ENCODE results near the gene SP1.
"Not testable (repeated sequence)": the region's sequence is repeated elsewhere in the genome, so short reads cannot be mapped to it uniquely, and the experiment has no call there.

The SP1 gene

GRCh38 chr12:53380104-53380793, at the start of gene SP1:
TSS of gene SP1 (plus strand) at chr12:53380176. CDS start at chr12:53380292, 116 bp downstream.
- peak; percentile 94 for DNase-seq

DNA sequence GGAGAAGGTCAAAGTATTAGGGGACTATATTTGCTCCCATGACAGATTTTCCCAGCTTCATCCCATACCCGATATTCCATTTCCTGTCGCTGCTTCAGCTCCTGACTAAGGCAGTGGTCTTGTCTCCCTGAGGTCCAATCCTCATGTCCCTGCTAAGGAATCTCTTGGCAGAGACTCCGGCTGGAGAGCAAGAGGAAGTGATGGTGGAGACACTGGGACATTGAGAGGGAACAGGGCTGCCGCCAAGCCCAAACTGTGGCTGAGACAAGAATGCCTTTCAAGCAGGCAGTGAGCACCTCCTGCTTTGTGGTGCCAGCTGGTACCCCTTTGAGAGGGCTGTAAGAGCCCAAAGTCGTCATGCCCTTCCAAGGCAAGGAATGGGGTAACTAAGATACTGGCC, 49.3 kb upstream of the SP1 start:
- no peak for DNase-seq

DNA sequence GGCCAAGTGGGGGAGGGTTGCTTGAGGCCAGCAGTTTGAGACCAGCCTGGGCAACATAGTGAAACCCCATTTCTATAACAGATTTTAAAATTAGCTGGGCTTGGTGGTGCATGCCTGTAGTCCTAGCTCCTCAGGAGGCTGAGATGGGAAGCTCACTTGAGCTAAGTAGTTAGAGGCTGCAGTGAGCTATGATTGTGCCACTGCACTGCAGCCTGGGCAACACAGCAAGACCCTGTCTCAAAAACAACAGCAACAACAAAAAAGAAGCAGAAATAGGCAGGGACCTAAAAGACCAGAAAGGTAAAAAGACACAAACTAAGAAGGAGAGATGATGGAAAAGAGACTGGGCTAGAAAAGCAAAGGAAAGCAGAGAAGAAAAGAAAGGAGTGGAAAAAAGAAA, 47.6 kb upstream of the SP1 start:
- not testable (repeated sequence) for DNase-seq

- no peak for DNase-seq
These were observed 47.2 kb upstream of the SP1 start for GRCh38 chr12:53332744-53333143.

DNA sequence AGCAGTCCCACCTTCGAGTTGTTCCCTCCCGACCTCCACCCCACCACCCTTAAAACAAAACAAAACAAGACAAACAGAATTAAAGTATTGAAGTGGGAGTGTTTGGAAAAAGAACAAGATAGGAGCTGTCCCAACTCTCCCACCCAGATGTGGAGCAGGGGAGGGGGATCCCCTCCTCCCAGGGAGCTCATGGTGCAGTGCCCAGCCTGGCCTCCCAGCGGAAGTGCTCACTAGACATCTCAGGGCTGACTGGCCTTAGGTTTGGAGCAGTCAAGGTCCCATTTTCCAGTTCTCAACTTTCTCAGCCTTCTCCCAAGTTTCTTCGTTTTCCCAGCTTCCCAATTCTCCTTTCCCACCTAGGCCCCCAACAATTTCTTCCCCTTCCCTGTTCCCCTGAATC, 46.7 kb upstream of the SP1 start:
- no peak for DNase-seq

DNA sequence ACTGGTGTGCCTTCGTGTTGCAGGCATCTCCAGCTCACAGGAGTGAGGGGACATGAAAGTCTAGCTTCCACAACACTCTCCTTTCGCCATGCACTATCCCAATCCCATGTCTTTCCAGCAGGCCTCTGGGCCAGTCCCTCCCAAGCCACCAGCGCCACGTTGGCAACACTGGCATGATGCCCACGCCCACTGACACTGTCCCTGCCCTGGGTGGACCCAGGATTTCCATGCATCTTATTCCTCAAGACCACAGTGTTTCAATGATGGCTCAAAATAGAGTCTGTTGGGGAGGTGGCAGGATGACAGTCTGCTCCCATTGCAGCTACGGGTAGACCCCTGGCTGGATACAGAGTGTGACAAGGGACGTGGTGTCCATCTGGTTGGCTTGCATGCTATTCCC, 46.1 kb upstream of the SP1 start:
- DNase-seq: no peak

- DNase-seq: no peak
These were observed 45.2 kb upstream of the SP1 start for GRCh38 chr12:53334822-53335221.

GRCh38 chr12:53336181-53336681, 43.7 kb upstream of the SP1 start, which contains the start of gene SP7:
TSS of gene SP7 (minus strand) at chr12:53336354. CDS start at chr12:53335646, 708 bp downstream.
- DNase-seq: no peak

GRCh38 chr12:53338017-53338416, 42.0 kb upstream of the SP1 start:
- no peak for DNase-seq

DNA sequence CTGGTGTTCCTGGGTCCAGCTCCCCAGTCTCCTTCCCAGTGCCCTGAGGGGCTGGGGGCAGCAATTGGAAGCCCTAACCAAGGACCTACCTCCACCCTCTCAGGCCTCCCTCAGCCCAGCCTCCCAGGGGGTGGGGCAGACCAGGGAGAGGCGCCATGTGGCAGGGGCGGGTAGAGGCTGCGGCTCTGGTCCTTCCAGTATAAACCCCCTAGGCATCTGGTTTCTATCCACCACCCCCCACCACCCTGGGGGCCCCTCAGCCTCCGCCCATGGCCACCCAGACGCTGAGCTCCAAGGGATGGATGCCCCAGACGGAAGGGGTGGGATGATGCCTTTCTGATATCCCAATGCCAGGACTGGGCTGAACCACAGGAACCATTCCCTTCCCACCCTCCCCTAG, 41.1 kb upstream of the SP1 start:
- no peak for DNase-seq

DNA sequence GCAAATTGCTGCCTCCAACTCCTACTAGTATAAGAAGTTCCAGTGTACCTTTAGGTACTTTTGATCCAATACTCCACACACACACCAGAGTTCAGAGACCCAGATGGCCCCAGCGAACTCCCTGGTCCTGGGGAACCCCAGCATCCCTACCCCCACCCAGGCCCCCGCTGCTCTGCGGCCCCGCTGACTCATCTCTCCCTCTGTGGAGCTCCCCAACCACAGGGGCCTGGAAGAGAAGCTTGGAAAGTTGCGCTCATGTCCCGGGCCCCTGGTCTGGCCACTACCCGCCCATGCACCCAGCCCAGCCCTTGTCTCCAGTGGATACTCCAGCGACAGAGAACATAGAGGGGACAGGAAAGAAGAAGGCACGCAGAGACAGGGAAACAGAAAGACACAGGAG, 39.6 kb upstream of the SP1 start:
- no peak for DNase-seq

GRCh38 chr12:53343449-53343848, 36.5 kb upstream of the SP1 start:
- DNase-seq: no peak

- DNase-seq: no peak
These were observed 36.0 kb upstream of the SP1 start for GRCh38 chr12:53343969-53344368.

DNA sequence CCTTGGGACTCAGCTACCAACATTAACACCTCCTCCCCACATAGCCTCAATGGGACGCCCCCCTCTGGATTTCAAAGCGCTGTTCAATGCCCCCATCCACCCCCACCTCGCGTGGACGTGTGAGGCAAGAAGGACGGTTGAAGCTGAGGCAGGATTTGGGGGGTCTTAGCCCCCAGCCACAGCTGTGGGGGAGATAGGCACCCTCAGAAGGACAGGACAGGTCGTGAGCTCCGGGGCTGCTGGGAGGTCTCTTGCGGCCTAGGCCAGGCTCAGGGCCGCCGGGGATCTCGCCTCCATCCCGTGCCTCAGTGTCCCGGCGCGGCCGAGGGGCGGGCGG, 35.5 kb upstream of the SP1 start:
- DNase-seq: no peak

DNA sequence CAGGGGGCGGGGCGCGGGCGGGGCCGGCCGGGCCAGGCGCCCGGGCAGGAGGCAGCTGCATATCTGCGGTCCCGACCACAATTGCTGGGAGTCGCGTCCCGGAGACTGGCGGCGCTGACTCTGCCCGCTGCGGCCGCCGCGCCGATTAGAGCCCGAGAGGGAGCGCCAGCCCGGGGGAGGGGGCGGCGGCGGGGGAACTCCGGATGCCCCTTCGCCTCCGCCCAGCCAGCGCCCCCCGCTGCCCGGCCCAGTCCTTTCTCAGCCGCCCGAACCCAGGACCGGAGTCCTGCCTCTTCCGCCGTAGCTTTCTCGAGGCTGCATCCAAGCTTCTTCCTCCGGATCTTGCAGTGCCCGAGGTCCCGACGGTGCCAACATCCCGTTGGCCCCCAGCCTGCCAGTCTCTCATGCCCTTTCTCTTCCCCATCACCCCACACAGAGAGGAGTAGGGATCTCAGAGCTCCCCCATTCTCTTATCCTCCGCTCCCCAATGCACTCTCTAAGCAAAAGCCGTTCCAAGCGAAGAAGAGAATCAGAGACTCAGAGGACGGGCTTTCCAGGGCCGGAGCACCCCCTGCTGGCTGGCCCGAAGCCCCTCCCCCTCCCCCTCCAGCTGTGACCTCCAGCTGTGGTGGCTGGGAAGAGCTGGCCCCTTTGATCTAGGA, 35.0 kb upstream of the SP1 start:
- DNase-seq: peak; percentile 74

DNA sequence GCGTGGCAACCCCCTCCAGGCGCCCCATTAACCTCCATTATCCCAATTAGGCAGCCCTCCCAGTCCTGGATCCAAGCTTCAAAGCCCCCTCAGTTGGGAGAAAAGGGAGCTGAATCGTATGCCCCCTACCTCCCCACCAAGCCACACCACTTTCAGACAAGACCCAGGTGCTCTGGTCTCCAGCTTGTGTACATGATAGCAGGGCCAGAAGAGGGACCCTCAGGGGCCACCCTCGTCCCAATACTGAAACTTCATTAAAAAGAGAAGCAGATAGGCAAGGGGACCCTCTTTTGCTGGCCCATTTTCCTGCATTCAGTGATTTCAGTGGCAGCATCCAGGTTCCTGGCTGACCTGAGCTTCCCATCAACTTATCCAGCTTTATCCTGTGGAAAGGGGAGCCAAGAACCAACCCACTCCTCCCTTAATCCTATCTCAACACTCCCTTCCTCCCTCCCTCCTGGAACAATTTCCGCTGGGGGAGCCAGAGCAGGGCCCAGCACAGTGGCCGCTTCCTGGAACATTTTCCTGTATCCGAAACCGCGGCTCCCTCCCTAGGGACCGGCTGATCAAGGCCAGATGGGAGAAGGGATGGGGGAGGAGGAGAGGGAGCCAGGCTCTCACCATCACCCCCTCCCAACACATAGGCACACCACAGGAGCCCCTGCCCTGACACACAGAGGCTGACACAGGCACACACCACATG, 34.3 kb upstream of the SP1 start:
- DNase-seq: no peak

DNA sequence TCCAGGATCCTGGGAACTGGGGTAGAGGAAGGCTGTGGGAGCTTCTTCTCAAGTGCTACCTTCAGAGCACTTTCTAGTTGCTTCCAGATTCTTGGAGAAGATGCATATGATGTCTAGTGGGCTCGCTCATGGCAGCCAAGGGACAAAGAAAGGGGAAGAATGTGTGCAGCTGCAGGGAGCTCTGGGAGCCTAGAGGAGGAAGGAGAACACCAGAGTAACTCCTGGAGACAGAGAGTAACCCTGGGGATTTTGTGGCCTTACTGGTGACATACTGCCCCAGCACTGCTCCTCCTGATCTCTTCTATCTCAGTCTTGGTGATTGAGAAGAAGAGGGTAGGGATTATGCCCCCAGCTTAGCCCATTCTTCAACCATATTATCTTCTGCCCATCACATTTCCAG, 33.5 kb upstream of the SP1 start:
- DNase-seq: no peak

DNA sequence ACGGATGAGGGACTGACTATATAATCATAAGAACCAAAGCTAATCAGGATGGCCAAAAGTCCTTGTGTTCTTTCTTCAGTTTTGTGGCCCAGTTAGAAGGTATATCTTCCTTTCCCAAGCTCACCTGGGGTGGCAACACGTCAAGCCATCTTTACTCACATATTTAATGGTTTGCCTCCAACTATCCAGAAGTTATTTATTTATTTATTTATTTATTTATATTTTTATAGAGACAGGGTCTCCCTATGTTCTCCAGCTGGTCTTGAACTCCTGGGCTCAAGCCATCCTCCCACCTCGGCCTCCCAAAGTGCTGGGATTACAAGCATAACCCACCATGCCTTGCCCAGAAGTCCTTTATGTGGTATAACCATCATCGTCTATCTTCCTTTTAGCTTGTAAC, 32.1 kb upstream of the SP1 start:
- no peak for DNase-seq

GRCh38 chr12:53352331-53353256, 27.4 kb upstream of the SP1 start:
- peak; percentile 91 for DNase-seq

GRCh38 chr12:53353257-53353655, 26.7 kb upstream of the SP1 start:
- no peak for DNase-seq

DNA sequence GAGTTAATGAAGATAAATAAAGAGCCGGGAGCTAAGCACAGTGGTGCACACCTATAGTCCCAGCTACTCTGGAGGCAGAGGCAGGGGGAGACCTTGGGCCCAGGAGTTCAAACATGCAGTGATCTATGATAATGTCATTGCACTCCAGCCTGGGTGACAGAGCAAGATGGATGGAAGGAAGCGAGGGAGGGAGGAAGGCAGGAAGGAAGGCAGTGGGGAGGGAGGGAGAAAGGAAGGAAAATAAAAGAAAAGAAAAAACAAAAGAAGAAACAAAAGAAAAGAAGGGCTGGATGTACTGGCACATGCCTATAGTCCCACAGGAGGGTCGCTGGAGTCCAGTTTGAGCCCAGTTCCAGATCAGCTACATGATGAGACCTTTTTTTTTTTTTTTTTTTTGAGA, 24.9 kb upstream of the SP1 start:
- no peak for DNase-seq

GRCh38 chr12:53358836-53359419, 21.0 kb upstream of the SP1 start:
- DNase-seq: no peak

- DNase-seq: not testable (repeated sequence)
These were observed 18.3 kb upstream of the SP1 start for GRCh38 chr12:53361638-53362037.

All from activated CD4-positive, alpha-beta T cell treated with anti-CD3 and anti-CD28 coated beads, Interleukin-2, Interleukin-6, amounts not matched to agents 100 ng/mL and 50 ng/mL, durations not matched to agents 16 hours and 8 hours (primary cell).